Vagina (tissue), 2 donors: ENCODE results near the gene KIF11.

Experiments
- CTCF ChIP-seq, 3 experiments: fragments of 450-650 bp in 2 of 3; fragments of 200-600 bp in 1 of 3; sonication (generic) in 1 of 3; IDR thresholded peaks; one replicate each; pipeline ENCODE4 v1.5.1; 2017 to 2019; ENCODE audit warnings: antibody characterized with exemption in 3 of 3, mild to moderate bottlenecking in 2 of 3, moderate library complexity in 2 of 3
- POLR2A ChIP-seq, 2 donors: fragments of 450-650 bp; IDR thresholded peaks; one replicate each; pipeline ENCODE4 v1.6.1; 2017; ENCODE audit warnings: antibody characterized with exemption in 2 of 2, mild to moderate bottlenecking in 2 of 2, moderate library complexity in 2 of 2

- TF ChIP-seq CTCF (IDR thresholded peaks at IDR 0.05), result no peak
- no peak for TF ChIP-seq POLR2A (IDR thresholded peaks at IDR 0.05)
Measured at GRCh38 chr10:92550924-92551323, 42.0 kb upstream of the KIF11 start.
